CD14-positive monocyte (primary cell): ENCODE data around the gene SCG3. TPM values are rescaled to one million over a fixed set of nuclear protein-coding genes. Genes with fewer than 3 reads are reported as not detected.
A peak's percentile ranks its signal among the peaks of the same experiment; 100 is the strongest.

ENCODE experiments used
- DNase-seq, 3 donors: peaks; one replicate each; pipeline ENCODE4 v3.0.0-alpha.2; 2011 to 2022
- H2AFZ ChIP-seq: 2 replicates; pipeline ENCODE4 v1.6.0; 2012; ENCODE audit warnings: mild to moderate bottlenecking, low read depth, low read length, inconsistent platforms; ENCODE audit not compliant: insufficient read depth, poor library complexity, severe bottlenecking
- H3K27ac ChIP-seq, 2 donors: 1 replicate in 1 of 2; 2 replicates in 1 of 2; pipeline ENCODE4 v1.5.1; 2012 to 2013; ENCODE audit warnings: low read length in 2 of 2, control low read depth in 1 of 2, inconsistent platforms in 1 of 2, low read depth in 1 of 2, mild to moderate bottlenecking in 1 of 2
- H3K27me3 ChIP-seq, 2 donors: one replicate each; pipeline versions ENCODE4 v1.6.0 to v1.6.1; 2011 to 2013; ENCODE audit warnings: low read length in 2 of 2; ENCODE audit not compliant: control insufficient read depth in 2 of 2, insufficient read depth in 2 of 2
- H3K36me3 ChIP-seq, 2 donors: replicated peaks in 1 of 2; 1 replicate in 1 of 2; 2 replicates in 1 of 2; pipeline versions ENCODE4 v1.5.1 to v1.6.1; 2012 to 2013; ENCODE audit warnings: low read length in 2 of 2, control low read depth in 1 of 2, inconsistent platforms in 1 of 2, mild to moderate bottlenecking in 1 of 2; ENCODE audit not compliant: insufficient read depth in 2 of 2, control insufficient read depth in 1 of 2
- H3K4me1 ChIP-seq, 2 donors: 1 replicate in 1 of 2; 2 replicates in 1 of 2; pipeline versions ENCODE4 v1.5.1 to v1.6.1; 2012 to 2013; ENCODE audit warnings: low read length in 2 of 2, control low read depth in 1 of 2, inconsistent platforms in 1 of 2, mild to moderate bottlenecking in 1 of 2, moderate library complexity in 1 of 2; ENCODE audit not compliant: insufficient read depth in 2 of 2, control insufficient read depth in 1 of 2
- H3K4me2 ChIP-seq: replicated peaks from 2 replicates; pipeline ENCODE3; 2012; ENCODE audit warnings: low read length, moderate library complexity, mild to moderate bottlenecking; ENCODE audit not compliant: poor library complexity, severe bottlenecking; ENCODE audit errors: extremely low read depth
- H3K4me3 ChIP-seq, 3 experiments: fragments of 200-600 bp in 1 of 3; sonication (generic) in 1 of 3; replicated peaks in 1 of 3; 1 replicate in 2 of 3; 2 replicates in 1 of 3; pipeline ENCODE4 v1.5.1; 2011 to 2013; ENCODE audit warnings: low read length in 3 of 3, mild to moderate bottlenecking in 3 of 3, control low read depth in 2 of 3, low read depth in 2 of 3, inconsistent platforms in 1 of 3, moderate library complexity in 1 of 3
- H3K79me2 ChIP-seq: 2 replicates; pipeline ENCODE4 v1.6.0; 2012; ENCODE audit warnings: mild to moderate bottlenecking, control low read depth, inconsistent platforms, low read length, moderate library complexity; ENCODE audit not compliant: insufficient read depth
- H3K9ac ChIP-seq: 2 replicates; pipeline ENCODE4 v1.6.0; 2017; ENCODE audit warnings: low read length, mild to moderate bottlenecking; ENCODE audit not compliant: insufficient read depth, poor library complexity, severe bottlenecking
- H3K9me3 ChIP-seq, 2 donors: replicated peaks in 1 of 2; 1 replicate in 1 of 2; 2 replicates in 1 of 2; pipeline versions ENCODE4 v1.5.1 to v1.6.1; 2012 to 2013; ENCODE audit warnings: low read length in 2 of 2, control low read depth in 1 of 2; ENCODE audit not compliant: control insufficient read depth in 1 of 2, insufficient read depth in 1 of 2
- H4K20me1 ChIP-seq: 2 replicates; pipeline ENCODE4 v1.6.0; 2012; ENCODE audit warnings: mild to moderate bottlenecking, low read length, control low read depth, moderate library complexity; ENCODE audit not compliant: insufficient read depth
- H3K27ac Mint-ChIP-seq, 7 donors: one replicate each; pipeline ENCODE4 v1.8.0; 2020; ENCODE audit warnings: mild to moderate bottlenecking in 7 of 7, mixed read lengths in 7 of 7, moderate library complexity in 6 of 7, inconsistent platforms in 2 of 7
- H3K27me3 Mint-ChIP-seq, 3 donors: one replicate each; pipeline ENCODE4 v1.8.0; 2021 to 2022; ENCODE audit warnings: low read depth in 3 of 3, mild to moderate bottlenecking in 3 of 3, mixed read lengths in 3 of 3, moderate library complexity in 3 of 3, inconsistent platforms in 1 of 3
- H3K36me3 Mint-ChIP-seq, 2 donors: one replicate each; pipeline ENCODE4 v1.8.0; 2020; ENCODE audit warnings: mixed read lengths in 2 of 2, inconsistent platforms in 1 of 2, mild to moderate bottlenecking in 1 of 2
- H3K4me1 Mint-ChIP-seq: one replicate; pipeline ENCODE4 v1.8.0; 2020; ENCODE audit warnings: mild to moderate bottlenecking, mixed read lengths
- H3K4me3 Mint-ChIP-seq, 2 donors: one replicate each; pipeline ENCODE4 v1.8.0; 2020; ENCODE audit warnings: mild to moderate bottlenecking in 2 of 2, mixed read lengths in 2 of 2, moderate library complexity in 1 of 2
- H3K9me3 Mint-ChIP-seq, 7 donors: one replicate each; pipeline ENCODE4 v1.8.0; 2020 to 2022; ENCODE audit warnings: mixed read lengths in 7 of 7, mild to moderate bottlenecking in 6 of 7, moderate library complexity in 6 of 7, inconsistent platforms in 2 of 7
- WGBS: methylation state at CpG from one replicate; pipeline ENCODE4 v1.1.5; 2013; ENCODE audit warnings: missing lambda C conversion rate; ENCODE audit not compliant: insufficient coverage; 5-methylcytosine and 5-hydroxymethylcytosine counted together
- intact Hi-C, 2 donors: fragments of 100-400 bp; cut with micrococcal nuclease; formaldehyde crosslinking; loops; one replicate each; pipeline versions ENCODE4 v1.15.0 to v1.15.1; 2023
- polyA plus RNA-seq, 3 donors: library from polyadenylated mRNA; depleted of rRNA in 1 of 3; unstranded in 2 of 3; stranded (reverse) in 1 of 3; fragments of 300-500 nt in 2 of 3; fragments of >200 nt in 1 of 3; fragmentation: Illumina TruSeq in 2 of 3; gene quantifications; 1 replicate in 2 of 3; 2 replicates in 1 of 3; pipeline ENCODE4 v1.2.3, GENCODE V29; 2012 to 2021
- TF ChIP-seq, protein P1 (sequence below): fragments of 200-600 bp; IDR thresholded peaks from one replicate; pipeline ENCODE4 v1.8.0; 2022; ENCODE audit warnings: antibody characterized with exemption, mild to moderate bottlenecking

The SCG3 gene
- polyA plus RNA-seq, 3 donors: not detected

DNA sequence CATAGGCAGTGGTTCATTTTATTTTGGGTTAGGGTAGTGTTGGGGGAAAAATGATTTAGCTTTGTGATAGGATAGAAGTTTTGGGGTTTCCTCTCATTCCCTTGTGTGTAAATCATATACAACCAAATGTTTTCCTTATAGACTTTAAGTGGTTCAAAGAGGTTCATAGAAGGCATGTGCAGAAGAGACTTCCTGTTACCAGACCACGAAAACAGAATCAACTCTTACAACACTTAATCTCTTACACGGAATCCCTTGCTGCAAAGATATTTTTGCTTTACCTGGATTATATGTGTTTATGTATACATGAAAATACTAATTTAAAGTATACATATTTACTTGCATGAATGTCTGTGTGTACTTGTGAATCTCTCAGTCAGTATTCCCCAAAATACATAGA is 73.0 kb downstream of the SCG3 start:
- no CpG with 5 or more reads among the region's 2 CpGs for WGBS
- H3K79me2 ChIP-seq: peaks cover 52% of the 10 kb centered on the region
- H3K4me2 ChIP-seq: peak overlapping the region; percentile 89
- H2AFZ ChIP-seq: no peak overlapping the region
- Mint-ChIP-seq H3K27me3 (peaks cover 12 to 17% (median 16%) of the 10 kb centered on the region in 3 donors), H3K36me3 (peaks cover 5 to 8% of the 10 kb centered on the region in 2 donors), H3K27ac (peak overlapping the region in 1 of 7 donors; percentile 20), H3K9me3 (peaks cover 0 to 4% (median 0%) of the 10 kb centered on the region in 7 donors), H3K4me1 (peaks cover 78% of the 10 kb centered on the region), H3K4me3 (no peak overlapping the region)
- DNase-seq: peak in 2 of 3 donors; percentile 18 to 35
- H4K20me1 ChIP-seq: peaks cover 53% of the 10 kb centered on the region
- H3K27me3 ChIP-seq: peaks cover 12 to 15% of the 10 kb centered on the region in 2 donors
- no peak overlapping the region for H3K9ac ChIP-seq
- no peaks in the 10 kb centered on the region for H3K9me3 ChIP-seq
- TF ChIP-seq, protein P1, sequence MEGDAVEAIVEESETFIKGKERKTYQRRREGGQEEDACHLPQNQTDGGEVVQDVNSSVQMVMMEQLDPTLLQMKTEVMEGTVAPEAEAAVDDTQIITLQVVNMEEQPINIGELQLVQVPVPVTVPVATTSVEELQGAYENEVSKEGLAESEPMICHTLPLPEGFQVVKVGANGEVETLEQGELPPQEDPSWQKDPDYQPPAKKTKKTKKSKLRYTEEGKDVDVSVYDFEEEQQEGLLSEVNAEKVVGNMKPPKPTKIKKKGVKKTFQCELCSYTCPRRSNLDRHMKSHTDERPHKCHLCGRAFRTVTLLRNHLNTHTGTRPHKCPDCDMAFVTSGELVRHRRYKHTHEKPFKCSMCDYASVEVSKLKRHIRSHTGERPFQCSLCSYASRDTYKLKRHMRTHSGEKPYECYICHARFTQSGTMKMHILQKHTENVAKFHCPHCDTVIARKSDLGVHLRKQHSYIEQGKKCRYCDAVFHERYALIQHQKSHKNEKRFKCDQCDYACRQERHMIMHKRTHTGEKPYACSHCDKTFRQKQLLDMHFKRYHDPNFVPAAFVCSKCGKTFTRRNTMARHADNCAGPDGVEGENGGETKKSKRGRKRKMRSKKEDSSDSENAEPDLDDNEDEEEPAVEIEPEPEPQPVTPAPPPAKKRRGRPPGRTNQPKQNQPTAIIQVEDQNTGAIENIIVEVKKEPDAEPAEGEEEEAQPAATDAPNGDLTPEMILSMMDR: no peak
- peak overlapping the region in 1 of 3 experiments; percentile 84 for H3K4me3 ChIP-seq
- intact Hi-C loops: no loop called here
- no peak overlapping the region for H3K27ac ChIP-seq
- H3K4me1 ChIP-seq: peaks cover 77 to 78% of the 10 kb centered on the region in 2 donors
- no peaks in the 10 kb centered on the region for H3K36me3 ChIP-seq

DNA sequence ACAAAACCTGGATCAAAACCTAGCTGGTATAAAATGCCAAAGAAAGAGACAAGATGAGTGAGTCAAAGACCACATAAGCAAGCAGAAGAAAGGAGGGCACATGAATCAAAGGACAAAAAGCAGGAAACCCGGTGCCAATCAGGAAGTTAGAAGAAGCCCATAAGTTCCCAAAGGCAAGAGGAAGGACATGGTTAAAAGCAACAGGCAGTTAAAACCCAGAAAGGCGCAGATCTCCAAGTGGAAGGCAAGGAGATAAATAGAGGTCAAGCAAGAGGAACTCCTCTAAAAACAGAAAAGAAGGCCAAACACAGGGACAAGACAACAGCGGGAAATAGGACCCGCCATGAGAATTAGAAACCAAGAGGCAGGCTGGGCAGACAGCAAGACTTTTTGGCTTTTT is 74.5 kb downstream of the SCG3 start:
- DNase-seq: peak in 2 of 3 donors; percentile 34 to 47
- Histone ChIP-seq H3K4me1 (peaks cover 86 to 87% of the 10 kb centered on the region in 2 donors), H3K27me3 (peaks cover under 1 to 3% of the 10 kb centered on the region in 2 donors), H3K27ac (peak overlapping the region in 1 of 2 donors; percentile 69), H3K9me3 (peaks cover 0 to 3% of the 10 kb centered on the region in 2 donors), H3K4me3 (peak overlapping the region in 2 of 3 experiments; percentile 7 to 47), H4K20me1 (peaks cover 68% of the 10 kb centered on the region), H3K79me2 (peaks cover 61% of the 10 kb centered on the region), H3K4me2 (peak overlapping the region; percentile 67), H3K9ac (no peak overlapping the region), H2AFZ (no peak overlapping the region), H3K36me3 (no peaks in the 10 kb centered on the region)
- Mint-ChIP-seq H3K9me3 (peaks cover 0 to 4% (median 0%) of the 10 kb centered on the region in 7 donors), H3K4me1 (peaks cover 85% of the 10 kb centered on the region), H3K4me3 (peak overlapping the region in 1 of 2 donors; percentile 70), H3K36me3 (peaks cover 5 to 8% of the 10 kb centered on the region in 2 donors), H3K27me3 (peaks cover 3 to 12% (median 5%) of the 10 kb centered on the region in 3 donors), H3K27ac (peak overlapping the region; percentile 12 to 95 (median 80))
- WGBS: 30% methylated on average over 2 of the region's 4 CpGs
- intact Hi-C loops: no loop called here
- TF ChIP-seq, protein P1: no peak
